Mucosa of descending colon (tissue), 3 donors: ENCODE measurements around the gene RAMP1. TPM values are rescaled to one million over a fixed set of nuclear protein-coding genes. Genes with fewer than 3 reads are reported as not detected.
"Not testable (repeated sequence)": the region's sequence is repeated elsewhere in the genome, so short reads cannot be mapped to it uniquely, and the experiment has no call there.

ENCODE experiments used
- ATAC-seq: fragments of 200-7000 bp; cut with Tn5 transposase; one replicate; pipeline ENCODE4 v1.9.1; 2020; ENCODE audit warnings: mild to moderate bottlenecking, moderate library complexity
- DNase-seq, 3 donors: peaks; one replicate each; pipeline ENCODE4 v3.0.0-alpha.2; 2020
- H3K36me3 ChIP-seq: fragments of 200-600 bp; one replicate; pipeline ENCODE4 v1.8.0; 2021; ENCODE audit warnings: low read depth, mild to moderate bottlenecking
- H3K4me1 ChIP-seq: fragments of 200-600 bp; one replicate; pipeline ENCODE4 v1.8.0; 2021; ENCODE audit warnings: low read depth, mild to moderate bottlenecking
- H3K4me3 ChIP-seq: fragments of 200-600 bp; one replicate; pipeline ENCODE4 v1.8.0; 2021; ENCODE audit warnings: mild to moderate bottlenecking
- H3K9me3 ChIP-seq: fragments of 200-600 bp; one replicate; pipeline ENCODE4 v1.8.0; 2021; ENCODE audit warnings: mild to moderate bottlenecking
- intact Hi-C, 2 donors: fragments of 100-400 bp; cut with DNase I in 1 of 2; cut with micrococcal nuclease in 1 of 2; formaldehyde crosslinking; loops; one replicate each; pipeline versions ENCODE4 v1.11.0 to v1.11.1; 2022; cut with DNase I, micrococcal nuclease
- total RNA-seq, 3 donors: library from RNA; stranded (reverse); fragmentation: NEBNext Ultra II Directional in 2 of 3; extraction: Animal tissue kit (Norgen Biotek cat#: 25700) in 2 of 3; gene quantifications; one replicate each; pipeline versions ENCODE4 v1.2.1 to v1.2.4, GENCODE V29; 2021 to 2023
- TF ChIP-seq, protein P1 (sequence below): fragments of 200-600 bp; IDR thresholded peaks from one replicate; pipeline ENCODE4 v1.8.0; 2022; ENCODE audit warnings: antibody characterized with exemption, mild to moderate bottlenecking
- donor health status: DM: no; HTN: no; CAD: no; lungs with moderate emphysema.
- donor health status: DM: no; HTN: no; CAD: no.
- donor health status: DM: no; HTN: yes; CAD: no.

RAMP1 gene
- total RNA-seq, 3 donors from 2014 or later = 4.9 to 154 (median 10.9) TPM

- ATAC-seq = no peak
- intact Hi-C loops = no loop called here
Measured at GRCh38 chr2:237943395-237944094, 84.1 kb downstream of the RAMP1 start.

DNA sequence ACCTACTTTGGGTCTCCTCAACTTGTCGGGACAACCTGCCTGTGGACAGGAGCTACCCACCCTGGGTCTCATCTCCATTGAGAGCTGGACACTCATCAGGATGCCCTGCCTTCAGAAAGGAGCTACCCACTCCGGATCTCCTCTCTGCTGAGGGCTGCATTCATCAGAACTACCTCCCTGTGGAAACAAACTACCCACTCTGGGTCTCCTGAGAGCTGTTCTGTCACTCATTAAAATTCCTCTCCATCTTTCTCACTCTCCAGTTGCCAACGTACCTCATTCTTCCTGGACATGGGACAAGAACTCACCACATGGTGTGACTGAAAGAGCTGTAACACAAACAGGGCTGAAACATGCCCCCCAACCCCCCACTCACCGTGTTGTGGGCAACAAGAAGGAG, 84.9 kb downstream of the RAMP1 start:
- no peaks in the 10 kb centered on the region for H3K9me3 ChIP-seq
- intact Hi-C loops = no loop called here
- no peak for DNase-seq
- H3K4me1 ChIP-seq = no peaks in the 10 kb centered on the region
- no peaks in the 10 kb centered on the region for H3K36me3 ChIP-seq
- TF ChIP-seq, protein P1, sequence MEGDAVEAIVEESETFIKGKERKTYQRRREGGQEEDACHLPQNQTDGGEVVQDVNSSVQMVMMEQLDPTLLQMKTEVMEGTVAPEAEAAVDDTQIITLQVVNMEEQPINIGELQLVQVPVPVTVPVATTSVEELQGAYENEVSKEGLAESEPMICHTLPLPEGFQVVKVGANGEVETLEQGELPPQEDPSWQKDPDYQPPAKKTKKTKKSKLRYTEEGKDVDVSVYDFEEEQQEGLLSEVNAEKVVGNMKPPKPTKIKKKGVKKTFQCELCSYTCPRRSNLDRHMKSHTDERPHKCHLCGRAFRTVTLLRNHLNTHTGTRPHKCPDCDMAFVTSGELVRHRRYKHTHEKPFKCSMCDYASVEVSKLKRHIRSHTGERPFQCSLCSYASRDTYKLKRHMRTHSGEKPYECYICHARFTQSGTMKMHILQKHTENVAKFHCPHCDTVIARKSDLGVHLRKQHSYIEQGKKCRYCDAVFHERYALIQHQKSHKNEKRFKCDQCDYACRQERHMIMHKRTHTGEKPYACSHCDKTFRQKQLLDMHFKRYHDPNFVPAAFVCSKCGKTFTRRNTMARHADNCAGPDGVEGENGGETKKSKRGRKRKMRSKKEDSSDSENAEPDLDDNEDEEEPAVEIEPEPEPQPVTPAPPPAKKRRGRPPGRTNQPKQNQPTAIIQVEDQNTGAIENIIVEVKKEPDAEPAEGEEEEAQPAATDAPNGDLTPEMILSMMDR = no peak
- no peak overlapping the region for H3K4me3 ChIP-seq
- ATAC-seq = no peak

More at GRCh38 chr2:237943395-237944094, 84.1 kb downstream of the RAMP1 start:
- no peak for DNase-seq
- no peaks in the 10 kb centered on the region for H3K9me3 ChIP-seq
- no peaks in the 10 kb centered on the region for H3K4me1 ChIP-seq
- no peak overlapping the region for H3K4me3 ChIP-seq
- no peaks in the 10 kb centered on the region for H3K36me3 ChIP-seq
- TF ChIP-seq, protein P1 = no peak

- Histone ChIP-seq H3K9me3 (no peaks in the 10 kb centered on the region), H3K4me1 (no peaks in the 10 kb centered on the region), H3K36me3 (no peaks in the 10 kb centered on the region), H3K4me3 (no peak overlapping the region)
- intact Hi-C loops = no loop called here
- TF ChIP-seq, protein P1 = no peak
- ATAC-seq (no peak), DNase-seq (no peak)
Measured at GRCh38 chr2:237946423-237946822, 87.0 kb downstream of the RAMP1 start.

GRCh38 chr2:237951354-237951753, 91.9 kb downstream of the RAMP1 start:
- H3K4me1 ChIP-seq, ATAC-seq, DNase-seq, intact Hi-C loops, H3K4me3 ChIP-seq, H3K9me3 ChIP-seq, H3K36me3 ChIP-seq: not testable (repeated sequence)

DNA sequence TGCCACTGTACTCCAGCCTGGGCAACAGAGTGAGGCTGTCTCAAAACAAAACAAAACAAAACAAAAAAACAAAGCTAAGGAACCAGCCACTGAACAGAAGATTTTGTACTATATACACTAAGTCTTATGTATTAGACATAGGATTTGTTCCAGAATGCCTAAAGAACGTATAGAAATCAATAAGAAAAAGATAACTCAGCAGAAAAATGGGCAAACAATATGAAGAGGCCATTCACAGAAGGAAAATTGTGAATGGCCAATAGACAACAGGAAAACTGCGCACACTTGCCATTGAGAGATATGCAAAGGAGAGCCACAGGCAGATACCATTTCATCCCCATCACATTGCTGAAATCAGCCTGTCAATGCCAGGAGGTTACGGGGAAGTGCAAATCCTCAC, 92.5 kb downstream of the RAMP1 start:
- TF ChIP-seq, protein P1 = no peak
- Histone ChIP-seq H3K4me1 (no peaks in the 10 kb centered on the region), H3K4me3 (no peak overlapping the region), H3K36me3 (no peaks in the 10 kb centered on the region), H3K9me3 (no peaks in the 10 kb centered on the region)
- intact Hi-C loops = no loop called here
- DNase-seq (no peak), ATAC-seq (no peak)

DNA sequence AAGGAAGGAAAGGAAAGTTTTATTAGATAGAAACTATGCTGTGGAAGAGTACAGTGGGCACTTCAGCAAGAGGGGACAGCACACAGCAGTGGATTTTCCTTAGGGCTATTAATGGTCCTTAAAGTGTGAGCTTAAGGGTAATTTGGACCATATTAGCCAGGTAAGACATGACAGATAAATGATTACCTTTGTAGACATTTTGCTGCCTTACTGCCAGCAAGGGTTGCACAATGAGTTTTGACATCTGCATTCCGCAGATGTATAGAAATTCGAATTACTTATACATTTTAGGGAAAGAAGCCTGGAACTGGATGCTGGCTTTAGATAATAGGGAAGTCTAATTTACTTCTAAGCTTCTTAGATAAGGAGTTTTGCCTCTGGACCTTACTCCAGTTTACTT, 93.4 kb downstream of the RAMP1 start:
- no peaks in the 10 kb centered on the region for H3K9me3 ChIP-seq
- TF ChIP-seq, protein P1 = no peak
- DNase-seq (no peak), ATAC-seq (no peak)
- no peaks in the 10 kb centered on the region for H3K36me3 ChIP-seq
- no peaks in the 10 kb centered on the region for H3K4me1 ChIP-seq
- no peak overlapping the region for H3K4me3 ChIP-seq
- intact Hi-C loops = no loop called here
